Endodermal cell (in vitro differentiated cells): ENCODE results near the gene MBTPS1. TPM values are rescaled to one million over a fixed set of nuclear protein-coding genes. Genes with fewer than 3 reads are reported as not detected.

Experiments used
- DNase-seq: peaks from one replicate; pipeline ENCODE4 v3.0.0-alpha.2; 2017
- H3K27ac ChIP-seq: 2 replicates; pipeline ENCODE4 v1.5.1; 2013; ENCODE audit warnings: mild to moderate bottlenecking, low read depth, low read length, moderate library complexity
- H3K27me3 ChIP-seq: 2 replicates; pipeline ENCODE4 v1.6.1; 2013; ENCODE audit warnings: mild to moderate bottlenecking, low read length, moderate library complexity; ENCODE audit not compliant: insufficient read depth, control insufficient read depth, poor library complexity, severe bottlenecking
- H3K36me3 ChIP-seq: 2 replicates; pipeline ENCODE4 v1.7.0; 2013; ENCODE audit warnings: mild to moderate bottlenecking, low read length, moderate library complexity; ENCODE audit not compliant: control insufficient read depth, insufficient read depth
- H3K4me1 ChIP-seq: one replicate; pipeline ENCODE4 v1.7.0; 2013; ENCODE audit warnings: low read length; ENCODE audit not compliant: control insufficient read depth, insufficient read depth
- H3K4me3 ChIP-seq: 2 replicates; pipeline ENCODE4 v1.5.1; 2013; ENCODE audit warnings: mild to moderate bottlenecking, low read length, moderate library complexity
- H3K9ac ChIP-seq: 2 replicates; pipeline ENCODE4 v1.6.1; 2013; ENCODE audit warnings: mild to moderate bottlenecking, low read length, moderate library complexity; ENCODE audit not compliant: poor library complexity, severe bottlenecking; ENCODE audit errors: extremely low read depth
- H3K9me3 ChIP-seq: 2 replicates; pipeline ENCODE4 v1.6.1; 2013; ENCODE audit warnings: mild to moderate bottlenecking, low read length, moderate library complexity; ENCODE audit not compliant: control insufficient read depth
- H3K27ac Mint-ChIP-seq: 2 replicates; pipeline ENCODE4 v1.8.0; 2020; ENCODE audit warnings: mixed read lengths
- H3K27me3 Mint-ChIP-seq: 2 replicates; pipeline ENCODE4 v1.8.0; 2021; ENCODE audit warnings: mild to moderate bottlenecking, mixed read lengths; ENCODE audit not compliant: insufficient read depth
- H3K36me3 Mint-ChIP-seq: 2 replicates; pipeline ENCODE4 v1.8.0; 2020; ENCODE audit warnings: low read depth, mixed read lengths
- H3K4me1 Mint-ChIP-seq: 2 replicates; pipeline ENCODE4 v1.8.0; 2020; ENCODE audit warnings: mixed read lengths
- H3K4me3 Mint-ChIP-seq: 2 replicates; pipeline ENCODE4 v1.8.0; 2020; ENCODE audit warnings: mild to moderate bottlenecking, moderate library complexity, mixed read lengths
- H3K9me3 Mint-ChIP-seq: 2 replicates; pipeline ENCODE4 v1.8.0; 2020; ENCODE audit warnings: mild to moderate bottlenecking, mixed read lengths
- WGBS, 2 experiments: methylation state at CpG; one replicate each; pipeline versions ENCODE4 v1.1.5 to v1.1.7; 2013; ENCODE audit warnings: missing lambda C conversion rate in 2 of 2, mixed read lengths in 1 of 2; ENCODE audit not compliant: insufficient coverage in 1 of 2, insufficient read length in 1 of 2; 5-methylcytosine and 5-hydroxymethylcytosine counted together
- total RNA-seq, 2 donors: library from RNA; stranded (reverse); fragmentation: NEBNext Ultra II Directional in 1 of 2; extraction: Animal tissue kit (Norgen Biotek cat#: 25700) in 1 of 2; gene quantifications; 2 replicates in 1 of 2; 3 replicates in 1 of 2; pipeline ENCODE4 v1.2.1, GENCODE V29; 2021
- TF ChIP-seq, protein P1 (sequence below): fragments of 200-600 bp; sonication (generic); conservative IDR thresholded peaks from 2 replicates; pipeline ENCODE4 v1.5.0; 2021; ENCODE audit warnings: antibody characterized with exemption, mild to moderate bottlenecking

The MBTPS1 gene
- total RNA-seq, 2 donors from 2014 or later: 59.7 to 62.9 TPM

GRCh38 chr16:84055366-84055765 lies 61.4 kb downstream of the MBTPS1 start:
- WGBS, 2 experiments: 86 to 91% methylated on average over 5 of the region's 5 CpGs
- no peak overlapping the region for H3K4me3 Mint-ChIP-seq
- H3K36me3 Mint-ChIP-seq: peaks cover 75% of the 10 kb centered on the region
- H3K36me3 ChIP-seq: peaks cover 71% of the 10 kb centered on the region
- DNase-seq: no peak
- no peak overlapping the region for H3K9ac ChIP-seq
- no peaks in the 10 kb centered on the region for H3K4me1 Mint-ChIP-seq
- H3K4me3 ChIP-seq: no peak overlapping the region
- no peaks in the 10 kb centered on the region for H3K27me3 Mint-ChIP-seq
- TF ChIP-seq, protein P1, sequence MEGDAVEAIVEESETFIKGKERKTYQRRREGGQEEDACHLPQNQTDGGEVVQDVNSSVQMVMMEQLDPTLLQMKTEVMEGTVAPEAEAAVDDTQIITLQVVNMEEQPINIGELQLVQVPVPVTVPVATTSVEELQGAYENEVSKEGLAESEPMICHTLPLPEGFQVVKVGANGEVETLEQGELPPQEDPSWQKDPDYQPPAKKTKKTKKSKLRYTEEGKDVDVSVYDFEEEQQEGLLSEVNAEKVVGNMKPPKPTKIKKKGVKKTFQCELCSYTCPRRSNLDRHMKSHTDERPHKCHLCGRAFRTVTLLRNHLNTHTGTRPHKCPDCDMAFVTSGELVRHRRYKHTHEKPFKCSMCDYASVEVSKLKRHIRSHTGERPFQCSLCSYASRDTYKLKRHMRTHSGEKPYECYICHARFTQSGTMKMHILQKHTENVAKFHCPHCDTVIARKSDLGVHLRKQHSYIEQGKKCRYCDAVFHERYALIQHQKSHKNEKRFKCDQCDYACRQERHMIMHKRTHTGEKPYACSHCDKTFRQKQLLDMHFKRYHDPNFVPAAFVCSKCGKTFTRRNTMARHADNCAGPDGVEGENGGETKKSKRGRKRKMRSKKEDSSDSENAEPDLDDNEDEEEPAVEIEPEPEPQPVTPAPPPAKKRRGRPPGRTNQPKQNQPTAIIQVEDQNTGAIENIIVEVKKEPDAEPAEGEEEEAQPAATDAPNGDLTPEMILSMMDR: no peak
- no peaks in the 10 kb centered on the region for H3K9me3 ChIP-seq
- no peaks in the 10 kb centered on the region for H3K27me3 ChIP-seq
- H3K27ac Mint-ChIP-seq: peak overlapping the region; percentile 16
- H3K27ac ChIP-seq: no peak overlapping the region
- H3K4me1 ChIP-seq: no peaks in the 10 kb centered on the region
- no peaks in the 10 kb centered on the region for H3K9me3 Mint-ChIP-seq

DNA sequence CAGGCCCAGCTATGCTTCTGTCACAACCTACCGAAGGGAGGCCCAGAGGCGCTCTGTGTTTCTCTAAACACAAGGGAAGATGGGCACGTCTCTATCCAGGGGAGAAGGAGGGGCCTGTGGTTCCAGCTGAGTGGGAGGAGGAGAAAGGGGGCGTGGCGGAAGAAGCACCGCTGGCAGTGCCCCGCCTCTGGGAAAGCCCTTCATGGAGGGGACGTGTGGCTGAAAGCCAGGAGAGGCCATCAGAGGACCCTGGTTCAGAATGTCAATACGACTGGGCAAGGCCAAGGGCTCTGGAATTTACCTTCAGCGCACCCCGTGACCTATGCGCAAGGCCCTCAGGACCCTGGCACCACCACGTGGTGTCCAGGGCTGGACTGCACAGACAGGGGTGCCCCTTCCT lies 61.8 kb downstream of the MBTPS1 start:
- Histone ChIP-seq H3K9me3 (no peaks in the 10 kb centered on the region), H3K27ac (no peak overlapping the region), H3K27me3 (no peaks in the 10 kb centered on the region), H3K4me3 (no peak overlapping the region), H3K9ac (no peak overlapping the region), H3K4me1 (no peaks in the 10 kb centered on the region), H3K36me3 (peaks cover 66% of the 10 kb centered on the region)
- Mint-ChIP-seq H3K9me3 (no peaks in the 10 kb centered on the region), H3K27me3 (no peaks in the 10 kb centered on the region), H3K4me1 (no peaks in the 10 kb centered on the region), H3K4me3 (no peak overlapping the region), H3K27ac (no peak overlapping the region), H3K36me3 (peaks cover 75% of the 10 kb centered on the region)
- 83 to 90% methylated on average over 11 to 13 of the region's 13 CpGs for WGBS, 2 experiments
- peak; percentile 84 for DNase-seq
- TF ChIP-seq, protein P1: no peak

DNA sequence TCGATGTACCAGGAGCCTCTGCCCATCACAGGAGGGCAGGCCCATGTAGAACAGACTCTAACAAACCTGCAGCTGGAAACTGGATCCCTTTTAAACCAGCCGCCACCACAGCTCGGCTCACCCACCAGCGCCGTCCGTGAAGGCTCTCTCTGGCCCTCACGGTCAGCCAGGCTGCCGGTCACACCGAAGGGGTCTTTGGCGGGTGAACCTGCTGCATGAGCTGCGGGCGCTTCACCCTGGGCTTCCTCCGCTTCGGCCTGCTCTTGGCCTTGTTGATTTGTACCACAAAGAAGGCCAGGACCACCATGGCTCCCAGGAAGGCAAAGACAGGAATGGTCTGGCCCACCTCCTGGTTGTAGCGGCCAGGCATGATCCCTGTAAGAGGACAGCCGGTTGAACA lies 62.5 kb downstream of the MBTPS1 start:
- Histone ChIP-seq H3K9ac (no peak overlapping the region), H3K27ac (no peak overlapping the region), H3K27me3 (no peaks in the 10 kb centered on the region), H3K9me3 (no peaks in the 10 kb centered on the region), H3K4me3 (no peak overlapping the region), H3K36me3 (peaks cover 61% of the 10 kb centered on the region), H3K4me1 (peaks cover under 1% of the 10 kb centered on the region)
- 96 to 97% methylated on average over 15 to 16 of the region's 16 CpGs for WGBS, 2 experiments
- Mint-ChIP-seq H3K27ac (no peak overlapping the region), H3K4me3 (no peak overlapping the region), H3K36me3 (peaks cover 72% of the 10 kb centered on the region), H3K9me3 (no peaks in the 10 kb centered on the region), H3K4me1 (peaks cover 2% of the 10 kb centered on the region), H3K27me3 (no peaks in the 10 kb centered on the region)
- TF ChIP-seq, protein P1: no peak
- no peak for DNase-seq
